Measurements from ENCODE around the gene CDH13. TPM values are rescaled to one million over a fixed set of nuclear protein-coding genes. Genes with fewer than 3 reads are reported as not detected.

CDH13 gene
- total RNA-seq, 1 experiment from 2014 or later, result 2.1 TPM

- CTCF ChIA-PET, result no interaction called here
- intact Hi-C loops (cut with micrococcal nuclease; ENCODE audit: unreplicated experiment), result no loop called here
- DNase-seq (ENCODE audit: low spot score), result no peak
Measured at GRCh38 chr16:83176802-83177201, 550.0 kb downstream of the CDH13 start.

GRCh38 chr16:83185902-83186301, 559.1 kb downstream of the CDH13 start:
- intact Hi-C loops (cut with micrococcal nuclease; ENCODE audit: unreplicated experiment), result no loop called here
- H3K27ac ChIP-seq (ENCODE audit: low read depth, low read length, poor library complexity, severe bottlenecking), result no peak overlapping the region
- H3K4me3 ChIP-seq (ENCODE audit: low read depth, low read length, poor library complexity, severe bottlenecking), result no peak overlapping the region
- H3K27me3 ChIP-seq (replicated peaks; ENCODE audit: insufficient read depth, low read depth, low read length, poor library complexity), result peaks cover 6% of the 10 kb centered on the region
- POLR2A ChIA-PET (ENCODE audit: low non-redundant PET), result no interaction called here
- CTCF ChIA-PET, result no interaction called here
- H3K9me3 ChIP-seq (ENCODE audit: low read depth, low read length, poor library complexity, severe bottlenecking), result no peaks in the 10 kb centered on the region
- BruUV-seq (replicated peaks), result no TSS peak
- no peaks in the 10 kb centered on the region for H3K4me1 ChIP-seq (ENCODE audit: insufficient read depth, low read length, poor library complexity, severe bottlenecking)
- DNase-seq (ENCODE audit: low spot score), result no peak
- TF ChIP-seq EZH2 (IDR thresholded peaks at IDR 0.05; ENCODE audit: borderline replicate concordance, low read depth, low read length, poor library complexity, severe bottlenecking), result no peak
- TF ChIP-seq CTCF (conservative IDR thresholded peaks at IDR 0.05; ENCODE audit: low read depth, low read length), result no peak
- no peaks in the 10 kb centered on the region for H3K36me3 ChIP-seq (ENCODE audit: insufficient read depth, low read length, poor library complexity, severe bottlenecking)

More at GRCh38 chr16:83176802-83177201, 550.0 kb downstream of the CDH13 start:
- POLR2A ChIA-PET (ENCODE audit: low non-redundant PET), result no interaction called here
- no peaks in the 10 kb centered on the region for H3K27me3 ChIP-seq (replicated peaks; ENCODE audit: insufficient read depth, low read depth, low read length, poor library complexity)
- no peak overlapping the region for H3K27ac ChIP-seq (ENCODE audit: low read depth, low read length, poor library complexity, severe bottlenecking)
- no peaks in the 10 kb centered on the region for H3K4me1 ChIP-seq (ENCODE audit: insufficient read depth, low read length, poor library complexity, severe bottlenecking)
- no peaks in the 10 kb centered on the region for H3K36me3 ChIP-seq (ENCODE audit: insufficient read depth, low read length, poor library complexity, severe bottlenecking)
- TF ChIP-seq CTCF (conservative IDR thresholded peaks at IDR 0.05; ENCODE audit: low read depth, low read length) (no peak), EZH2 (IDR thresholded peaks at IDR 0.05; ENCODE audit: borderline replicate concordance, low read depth, low read length, poor library complexity, severe bottlenecking) (no peak)
- H3K4me3 ChIP-seq (ENCODE audit: low read depth, low read length, poor library complexity, severe bottlenecking), result no peak overlapping the region
- no peaks in the 10 kb centered on the region for H3K9me3 ChIP-seq (ENCODE audit: low read depth, low read length, poor library complexity, severe bottlenecking)
- BruUV-seq (replicated peaks), result no TSS peak

- H3K27ac ChIP-seq (ENCODE audit: low read depth, low read length, poor library complexity, severe bottlenecking), result no peak overlapping the region
- DNase-seq (ENCODE audit: low spot score), result no peak
- peaks cover 6% of the 10 kb centered on the region for H3K27me3 ChIP-seq (replicated peaks; ENCODE audit: insufficient read depth, low read depth, low read length, poor library complexity)
- TF ChIP-seq EZH2 (IDR thresholded peaks at IDR 0.05; ENCODE audit: borderline replicate concordance, low read depth, low read length, poor library complexity, severe bottlenecking) (no peak), CTCF (conservative IDR thresholded peaks at IDR 0.05; ENCODE audit: low read depth, low read length) (no peak)
- no TSS peak for BruUV-seq (replicated peaks)
- no peaks in the 10 kb centered on the region for H3K9me3 ChIP-seq (ENCODE audit: low read depth, low read length, poor library complexity, severe bottlenecking)
- POLR2A ChIA-PET (ENCODE audit: low non-redundant PET), result no interaction called here
- CTCF ChIA-PET, result no interaction called here
- H3K4me3 ChIP-seq (ENCODE audit: low read depth, low read length, poor library complexity, severe bottlenecking), result no peak overlapping the region
- no peaks in the 10 kb centered on the region for H3K4me1 ChIP-seq (ENCODE audit: insufficient read depth, low read length, poor library complexity, severe bottlenecking)
- intact Hi-C loops (cut with micrococcal nuclease; ENCODE audit: unreplicated experiment), result no loop called here
- H3K36me3 ChIP-seq (ENCODE audit: insufficient read depth, low read length, poor library complexity, severe bottlenecking), result no peaks in the 10 kb centered on the region
Measured at GRCh38 chr16:83187405-83187804, 560.6 kb downstream of the CDH13 start.

Measured in A673 (cell line).